ENCODE data around the gene PCDHGA2.

- TF ChIP-seq GABPA (IDR thresholded peaks at IDR 0.05; ENCODE audit: low read depth) = no peak
- peak; percentile 15 for TF ChIP-seq CTCF (IDR thresholded peaks at IDR 0.05; ENCODE audit: insufficient read depth, low read length)
Observed at GRCh38 chr5:141326088-141326854, 12.3 kb upstream of the PCDHGA2 start.

All from HL-60 (cell line).